Stimulated activated naive B cell treated with anti-CD40 and anti-IgM and Interleukin-4, amounts not matched to agents 10 μg/mL and 1 μg/mL and 100 μg/mL, for 72 hours (primary cell): ENCODE measurements around the gene GLP2R.

Source experiments
- ATAC-seq, 2 donors: fragments of 150-1000 bp; cut with Tn5 transposase; replicated peaks; 2 replicates each; pipeline ENCODE4 v1.10.0; 2021; ENCODE audit warnings: moderate library complexity in 1 of 2
- DNase-seq: peaks from one replicate; pipeline ENCODE4 v3.0.0; 2021
- H3K27ac Mint-ChIP-seq: one replicate; pipeline ENCODE4 v1.8.0; 2022; ENCODE audit warnings: mild to moderate bottlenecking, mixed read lengths
- H3K27me3 Mint-ChIP-seq, 2 donors: one replicate each; pipeline ENCODE4 v1.8.0; 2022; ENCODE audit warnings: mixed read lengths in 2 of 2
- H3K36me3 Mint-ChIP-seq, 2 donors: one replicate each; pipeline ENCODE4 v1.8.0; 2022; ENCODE audit warnings: mixed read lengths in 2 of 2, mild to moderate bottlenecking in 1 of 2
- H3K4me1 Mint-ChIP-seq, 2 donors: one replicate each; pipeline ENCODE4 v1.8.0; 2022; ENCODE audit warnings: mixed read lengths in 2 of 2, mild to moderate bottlenecking in 1 of 2
- H3K4me3 Mint-ChIP-seq, 2 donors: one replicate each; pipeline ENCODE4 v1.8.0; 2022; ENCODE audit warnings: mild to moderate bottlenecking in 2 of 2, mixed read lengths in 2 of 2, moderate library complexity in 1 of 2
- H3K9me3 Mint-ChIP-seq, 2 donors: one replicate each; pipeline ENCODE4 v1.8.0; 2022; ENCODE audit warnings: mixed read lengths in 2 of 2, mild to moderate bottlenecking in 1 of 2

Gene GLP2R

GRCh38 chr17:9824094-9824493, 1.6 kb upstream of the GLP2R start:
- no peak for ATAC-seq
- peaks cover 3 to 4% of the 10 kb centered on the region in 2 donors for H3K9me3 Mint-ChIP-seq
- no peak for DNase-seq
- no peaks in the 10 kb centered on the region for H3K4me1 Mint-ChIP-seq
- H3K27ac Mint-ChIP-seq: no peak overlapping the region
- H3K36me3 Mint-ChIP-seq: no peaks in the 10 kb centered on the region
- no peak overlapping the region for H3K4me3 Mint-ChIP-seq
- peaks cover 12 to 35% of the 10 kb centered on the region in 2 donors for H3K27me3 Mint-ChIP-seq

- no peak for ATAC-seq
- H3K27ac Mint-ChIP-seq: no peak overlapping the region
Measured at GRCh38 chr17:9824797-9825338, 856 bp upstream of the GLP2R start.

GRCh38 chr17:9828296-9829295, 2.9 kb downstream of the GLP2R start:
- Mint-ChIP-seq H3K36me3 (no peaks in the 10 kb centered on the region), H3K27ac (no peak overlapping the region), H3K9me3 (no peaks in the 10 kb centered on the region), H3K27me3 (peaks cover 6 to 23% of the 10 kb centered on the region in 2 donors), H3K4me3 (no peak overlapping the region), H3K4me1 (no peaks in the 10 kb centered on the region)
- DNase-seq (no peak), ATAC-seq (no peak)

More at GRCh38 chr17:9824797-9825338, 856 bp upstream of the GLP2R start:
- H3K9me3 Mint-ChIP-seq: peaks cover 3 to 4% of the 10 kb centered on the region in 2 donors
- no peaks in the 10 kb centered on the region for H3K36me3 Mint-ChIP-seq
- H3K27me3 Mint-ChIP-seq: peaks cover 12 to 35% of the 10 kb centered on the region in 2 donors
- no peaks in the 10 kb centered on the region for H3K4me1 Mint-ChIP-seq
- DNase-seq: no peak
- no peak overlapping the region for H3K4me3 Mint-ChIP-seq

GRCh38 chr17:9829343-9829742, 3.6 kb downstream of the GLP2R start:
- Mint-ChIP-seq H3K4me1 (no peaks in the 10 kb centered on the region), H3K27ac (no peak overlapping the region), H3K4me3 (no peak overlapping the region), H3K27me3 (peaks cover 6 to 22% of the 10 kb centered on the region in 2 donors), H3K9me3 (peaks cover 0 to 2% of the 10 kb centered on the region in 2 donors), H3K36me3 (no peaks in the 10 kb centered on the region)
- ATAC-seq: no peak
- no peak for DNase-seq

- Mint-ChIP-seq H3K27ac (no peak overlapping the region), H3K4me1 (no peaks in the 10 kb centered on the region), H3K36me3 (no peaks in the 10 kb centered on the region), H3K27me3 (peaks cover 6 to 14% of the 10 kb centered on the region in 2 donors), H3K4me3 (no peak overlapping the region), H3K9me3 (peaks cover 0 to 2% of the 10 kb centered on the region in 2 donors)
- ATAC-seq: no peak
- no peak for DNase-seq
Measured at GRCh38 chr17:9830711-9831110, 5.0 kb downstream of the GLP2R start.

GRCh38 chr17:9833922-9834321, 8.2 kb downstream of the GLP2R start:
- H3K27ac Mint-ChIP-seq: no peak overlapping the region
- no peak overlapping the region for H3K4me3 Mint-ChIP-seq
- peaks cover 6 to 13% of the 10 kb centered on the region in 2 donors for H3K27me3 Mint-ChIP-seq
- no peaks in the 10 kb centered on the region for H3K4me1 Mint-ChIP-seq
- DNase-seq (no peak), ATAC-seq (no peak)
- H3K9me3 Mint-ChIP-seq: peaks cover 0 to 2% of the 10 kb centered on the region in 2 donors
- H3K36me3 Mint-ChIP-seq: no peaks in the 10 kb centered on the region

GRCh38 chr17:9837551-9838471, 12.1 kb downstream of the GLP2R start:
- no peak for DNase-seq
- H3K9me3 Mint-ChIP-seq: peaks cover 0 to 2% of the 10 kb centered on the region in 2 donors
- H3K36me3 Mint-ChIP-seq: no peaks in the 10 kb centered on the region
- H3K27me3 Mint-ChIP-seq: peaks cover 21 to 22% of the 10 kb centered on the region in 2 donors
- no peak overlapping the region for H3K27ac Mint-ChIP-seq
- no peaks in the 10 kb centered on the region for H3K4me1 Mint-ChIP-seq
- ATAC-seq: no peak
- H3K4me3 Mint-ChIP-seq: no peak overlapping the region

GRCh38 chr17:9839433-9839832, 13.7 kb downstream of the GLP2R start:
- Mint-ChIP-seq H3K4me3 (no peak overlapping the region), H3K4me1 (no peaks in the 10 kb centered on the region), H3K36me3 (no peaks in the 10 kb centered on the region), H3K27ac (no peak overlapping the region), H3K27me3 (peaks cover 28 to 31% of the 10 kb centered on the region in 2 donors), H3K9me3 (no peaks in the 10 kb centered on the region)
- DNase-seq: no peak
- ATAC-seq: no peak

GRCh38 chr17:9842057-9842758, 16.5 kb downstream of the GLP2R start:
- Mint-ChIP-seq H3K4me1 (no peaks in the 10 kb centered on the region), H3K27me3 (peaks cover 27 to 28% of the 10 kb centered on the region in 2 donors), H3K9me3 (no peaks in the 10 kb centered on the region), H3K4me3 (no peak overlapping the region), H3K36me3 (no peaks in the 10 kb centered on the region), H3K27ac (no peak overlapping the region)
- ATAC-seq (no peak), DNase-seq (no peak)

GRCh38 chr17:9843152-9844010, 17.7 kb downstream of the GLP2R start:
- Mint-ChIP-seq H3K36me3 (no peaks in the 10 kb centered on the region), H3K4me3 (no peak overlapping the region), H3K9me3 (no peaks in the 10 kb centered on the region), H3K27me3 (peaks cover 27% of the 10 kb centered on the region in 2 donors), H3K27ac (no peak overlapping the region), H3K4me1 (no peaks in the 10 kb centered on the region)
- ATAC-seq: no peak
- DNase-seq: no peak

GRCh38 chr17:9844153-9844552, 18.4 kb downstream of the GLP2R start:
- H3K4me3 Mint-ChIP-seq: no peak overlapping the region
- no peaks in the 10 kb centered on the region for H3K4me1 Mint-ChIP-seq
- ATAC-seq (no peak), DNase-seq (no peak)
- peaks cover 19 to 20% of the 10 kb centered on the region in 2 donors for H3K27me3 Mint-ChIP-seq
- no peak overlapping the region for H3K27ac Mint-ChIP-seq
- no peaks in the 10 kb centered on the region for H3K36me3 Mint-ChIP-seq
- no peaks in the 10 kb centered on the region for H3K9me3 Mint-ChIP-seq

GRCh38 chr17:9845306-9845705, 19.6 kb downstream of the GLP2R start:
- no peak for DNase-seq
- Mint-ChIP-seq H3K27me3 (peaks cover 13 to 18% of the 10 kb centered on the region in 2 donors), H3K9me3 (no peaks in the 10 kb centered on the region), H3K4me1 (no peaks in the 10 kb centered on the region), H3K27ac (no peak overlapping the region), H3K36me3 (no peaks in the 10 kb centered on the region), H3K4me3 (no peak overlapping the region)
- no peak for ATAC-seq

- Mint-ChIP-seq H3K4me3 (no peak overlapping the region), H3K4me1 (no peaks in the 10 kb centered on the region), H3K27ac (no peak overlapping the region), H3K9me3 (peaks cover 2 to 3% of the 10 kb centered on the region in 2 donors), H3K27me3 (peaks cover 0 to 4% of the 10 kb centered on the region in 2 donors), H3K36me3 (no peaks in the 10 kb centered on the region)
- no peak for DNase-seq
- ATAC-seq: no peak
Measured at GRCh38 chr17:9850151-9850550, 24.4 kb downstream of the GLP2R start.
